ENCODE data around the gene SKIDA1.

DNA sequence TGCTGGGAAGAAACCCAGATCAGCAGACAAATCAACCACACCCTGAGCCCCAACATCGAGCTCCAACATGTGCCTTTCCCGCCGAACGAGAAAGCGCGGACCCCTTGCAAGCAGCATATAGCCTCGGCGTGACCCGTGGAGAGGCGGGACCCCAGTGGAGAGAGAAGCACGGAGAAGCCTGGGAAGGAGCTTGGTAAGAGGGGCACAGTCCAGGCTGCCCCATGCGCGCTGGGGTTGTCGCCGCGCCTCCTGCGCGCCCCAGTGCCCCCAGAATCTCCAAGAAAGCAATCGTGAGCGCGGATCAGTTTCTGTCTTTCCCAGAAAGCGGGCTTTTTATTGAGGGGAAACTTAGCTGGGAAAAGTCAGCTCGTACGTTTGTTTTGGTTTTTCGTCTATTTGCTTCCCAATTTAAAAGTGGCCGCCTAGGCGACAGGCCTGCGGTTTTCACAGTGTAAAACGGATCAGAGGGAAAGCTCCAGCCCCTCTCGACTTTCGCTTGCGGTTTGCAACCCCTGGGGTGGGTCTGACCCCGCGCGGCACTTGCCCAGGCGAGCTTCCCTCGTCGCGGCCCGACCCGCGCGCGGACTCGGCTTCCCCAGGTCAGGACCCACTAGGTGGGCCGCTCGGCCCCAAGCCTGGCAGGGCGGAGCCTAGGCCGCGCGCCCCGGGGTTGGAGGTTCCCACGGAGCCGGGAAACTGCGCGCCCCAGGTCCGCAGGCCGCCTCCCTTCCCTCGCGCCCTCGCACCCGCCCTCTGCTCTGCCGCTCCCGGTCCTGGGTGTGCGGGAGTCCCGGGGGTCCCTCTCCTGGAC lies 31.1 kb downstream of the SKIDA1 start:
- no peak for TF ChIP-seq POLR2AphosphoS5 (IDR thresholded peaks at IDR 0.05)
- no peak for TF ChIP-seq POLR2A (IDR thresholded peaks at IDR 0.05)

Measured in breast epithelium (tissue), 3 donors.